ENCODE measurements around the gene HSBP1. TPM values are rescaled to one million over a fixed set of nuclear protein-coding genes. Genes with fewer than 3 reads are reported as not detected.

The HSBP1 gene
- total RNA-seq, 1 donor: 18.8 TPM

GRCh38 chr16:83769397-83770008 lies 38.3 kb upstream of the HSBP1 start:
- no peak overlapping the region for H2AFZ ChIP-seq (ENCODE audit: low read length)

DNA sequence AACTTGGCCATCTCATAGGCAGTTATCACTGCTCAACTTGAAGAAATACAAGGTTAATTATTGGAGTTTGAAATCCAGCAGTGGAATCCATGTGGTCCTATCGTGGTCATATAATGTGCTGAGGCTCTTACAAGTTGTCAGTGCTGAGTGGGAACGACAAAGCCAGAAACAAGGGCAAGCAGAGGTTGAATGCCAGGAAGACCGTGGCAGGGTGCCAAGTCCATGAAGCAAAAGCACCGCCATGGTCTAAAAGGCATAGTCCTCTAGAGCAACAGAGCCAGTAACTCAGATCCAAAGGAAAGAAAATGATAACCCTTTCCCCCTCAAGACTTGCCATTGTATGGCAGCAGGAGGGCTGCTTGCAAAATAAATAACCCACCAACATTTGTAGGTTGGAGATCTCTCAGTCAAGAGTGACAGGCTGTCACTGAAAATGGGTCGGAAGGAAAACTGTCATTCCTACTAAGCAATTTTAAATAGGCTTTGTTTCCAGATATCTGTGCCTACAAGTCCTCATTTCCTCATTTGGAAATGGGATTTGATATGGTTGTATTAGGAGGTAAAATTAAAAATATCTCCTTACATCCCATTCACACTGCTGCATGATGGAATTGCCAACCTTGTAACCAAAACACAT lies 36.4 kb upstream of the HSBP1 start:
- Histone ChIP-seq H3K27me3 (ENCODE audit: insufficient read depth, low read length) (no peaks in the 10 kb centered on the region), H3K79me2 (ENCODE audit: insufficient read depth, low read length) (no peaks in the 10 kb centered on the region), H2AFZ (ENCODE audit: low read length) (no peak overlapping the region), H3K9me3 (ENCODE audit: low read depth, low read length) (no peaks in the 10 kb centered on the region), H4K20me1 (ENCODE audit: insufficient read depth, low read length) (no peaks in the 10 kb centered on the region), H3K4me3 (ENCODE audit: insufficient read depth, low read length) (no peak overlapping the region), H3K27ac (ENCODE audit: low read depth, low read length) (no peak overlapping the region), H3K4me1 (ENCODE audit: insufficient read depth, low read length) (no peaks in the 10 kb centered on the region), H3K36me3 (ENCODE audit: insufficient read depth, low read length) (no peaks in the 10 kb centered on the region), H3K4me2 (ENCODE audit: insufficient read depth, low read length) (no peak overlapping the region)
- TF ChIP-seq CTCF (IDR thresholded peaks at IDR 0.05; ENCODE audit: extremely low read depth, low read depth, low read length): no peak
- DNase-seq (ENCODE audit: insufficient read length, low spot score, missing footprints): no peak

More at GRCh38 chr16:83769397-83770008, 38.3 kb upstream of the HSBP1 start:
- DNase-seq (ENCODE audit: insufficient read length, low spot score, missing footprints): no peak
- H3K27ac ChIP-seq (ENCODE audit: low read depth, low read length): no peak overlapping the region
- no peak overlapping the region for H3K4me2 ChIP-seq (ENCODE audit: insufficient read depth, low read length)
- no peaks in the 10 kb centered on the region for H3K9me3 ChIP-seq (ENCODE audit: low read depth, low read length)
- H4K20me1 ChIP-seq (ENCODE audit: insufficient read depth, low read length): no peaks in the 10 kb centered on the region
- no peak for TF ChIP-seq CTCF (IDR thresholded peaks at IDR 0.05; ENCODE audit: extremely low read depth, low read depth, low read length)
- no peaks in the 10 kb centered on the region for H3K4me1 ChIP-seq (ENCODE audit: insufficient read depth, low read length)
- no peaks in the 10 kb centered on the region for H3K79me2 ChIP-seq (ENCODE audit: insufficient read depth, low read length)
- H3K4me3 ChIP-seq (ENCODE audit: insufficient read depth, low read length): no peak overlapping the region
- no peaks in the 10 kb centered on the region for H3K36me3 ChIP-seq (ENCODE audit: insufficient read depth, low read length)
- H3K27me3 ChIP-seq (ENCODE audit: insufficient read depth, low read length): no peaks in the 10 kb centered on the region

GRCh38 chr16:83772806-83773205 lies 35.0 kb upstream of the HSBP1 start:
- DNase-seq (ENCODE audit: insufficient read length, low spot score, missing footprints): no peak
- H3K4me1 ChIP-seq (ENCODE audit: insufficient read depth, low read length): no peaks in the 10 kb centered on the region

More at GRCh38 chr16:83772806-83773205, 35.0 kb upstream of the HSBP1 start:
- H3K9me3 ChIP-seq (ENCODE audit: low read depth, low read length): no peaks in the 10 kb centered on the region
- peaks cover 6% of the 10 kb centered on the region for H3K27me3 ChIP-seq (ENCODE audit: insufficient read depth, low read length)
- no peak for TF ChIP-seq CTCF (IDR thresholded peaks at IDR 0.05; ENCODE audit: extremely low read depth, low read depth, low read length)
- no peak overlapping the region for H3K4me3 ChIP-seq (ENCODE audit: insufficient read depth, low read length)
- H3K27ac ChIP-seq (ENCODE audit: low read depth, low read length): no peak overlapping the region
- H3K79me2 ChIP-seq (ENCODE audit: insufficient read depth, low read length): no peaks in the 10 kb centered on the region
- H3K4me2 ChIP-seq (ENCODE audit: insufficient read depth, low read length): no peak overlapping the region
- H4K20me1 ChIP-seq (ENCODE audit: insufficient read depth, low read length): no peaks in the 10 kb centered on the region
- no peaks in the 10 kb centered on the region for H3K36me3 ChIP-seq (ENCODE audit: insufficient read depth, low read length)
- no peak overlapping the region for H2AFZ ChIP-seq (ENCODE audit: low read length)
